WERI-Rb-1 (cell line): ENCODE measurements around the gene NXN.

Experiments used
- DNase-seq: peaks from one replicate; pipeline ENCODE4 v3.0.0-alpha.2; 2020
- H3K27ac ChIP-seq: fragments of 250-450 bp; sonication (Bioruptor Pico); 2 replicates; pipeline ENCODE4 v1.5.1; 2020; ENCODE audit warnings: mild to moderate bottlenecking, moderate library complexity
- H3K27me3 ChIP-seq: fragments of 250-450 bp; sonication (Bioruptor Pico); 2 replicates; pipeline ENCODE4 v1.5.1; 2021; ENCODE audit warnings: mild to moderate bottlenecking, low read depth, moderate library complexity; ENCODE audit not compliant: insufficient read depth, severe bottlenecking
- H3K36me3 ChIP-seq: fragments of 250-450 bp; sonication (Bioruptor Pico); 2 replicates; pipeline ENCODE4 v1.5.1; 2020; ENCODE audit warnings: mild to moderate bottlenecking, moderate library complexity
- H3K4me3 ChIP-seq: 2 replicates; pipeline ENCODE4 v1.5.1; 2011; ENCODE audit warnings: low read depth, mild to moderate bottlenecking, control low read depth, low read length
- H3K9me3 ChIP-seq: fragments of 250-450 bp; sonication (Bioruptor Pico); 2 replicates; pipeline ENCODE4 v1.5.1; 2021; ENCODE audit warnings: mild to moderate bottlenecking, moderate library complexity; ENCODE audit not compliant: severe bottlenecking
- CTCF ChIP-seq: IDR thresholded peaks from 2 replicates; pipeline ENCODE4 v1.5.1; 2011; ENCODE audit warnings: low read depth, mild to moderate bottlenecking, control low read depth, inconsistent platforms, low read length

NXN gene

GRCh38 chr17:968812-969730 is 10.5 kb downstream of the NXN start:
- no peak for DNase-seq
- H3K9me3 ChIP-seq = no peaks in the 10 kb centered on the region
- no peak for TF ChIP-seq CTCF
- peaks cover 13% of the 10 kb centered on the region for H3K36me3 ChIP-seq
- H3K27ac ChIP-seq = no peak overlapping the region
- no peak overlapping the region for H3K4me3 ChIP-seq
- H3K27me3 ChIP-seq = no peaks in the 10 kb centered on the region

GRCh38 chr17:967122-967521 is 12.5 kb downstream of the NXN start:
- Histone ChIP-seq H3K4me3 (no peak overlapping the region), H3K27me3 (no peaks in the 10 kb centered on the region), H3K9me3 (no peaks in the 10 kb centered on the region), H3K36me3 (peaks cover 13% of the 10 kb centered on the region), H3K27ac (no peak overlapping the region; the same call in none of the 2 replicates)
- DNase-seq = no peak
- TF ChIP-seq CTCF = no peak

GRCh38 chr17:965311-965989 is 14.1 kb downstream of the NXN start:
- H3K27me3 ChIP-seq = no peaks in the 10 kb centered on the region
- peaks cover 13% of the 10 kb centered on the region for H3K36me3 ChIP-seq
- peak overlapping the region; percentile 88 for H3K27ac ChIP-seq
- peak overlapping the region; percentile 22 for H3K4me3 ChIP-seq
- peak; percentile 58 for DNase-seq
- no peaks in the 10 kb centered on the region for H3K9me3 ChIP-seq
- no peak for TF ChIP-seq CTCF

- Histone ChIP-seq H3K27me3 (no peaks in the 10 kb centered on the region), H3K4me3 (peak overlapping the region; percentile 22), H3K36me3 (peaks cover 13% of the 10 kb centered on the region), H3K9me3 (no peaks in the 10 kb centered on the region), H3K27ac (peak overlapping the region; percentile 88)
- DNase-seq = peak; percentile 83
- no peak for TF ChIP-seq CTCF
Observed at GRCh38 chr17:964876-965275, 14.7 kb downstream of the NXN start.

- H3K4me3 ChIP-seq = no peak overlapping the region
- no peaks in the 10 kb centered on the region; the same call in none of the 2 replicates for H3K36me3 ChIP-seq
- DNase-seq = no peak
- H3K27me3 ChIP-seq = no peaks in the 10 kb centered on the region
- no peaks in the 10 kb centered on the region for H3K9me3 ChIP-seq
- no peak for TF ChIP-seq CTCF
- no peak overlapping the region for H3K27ac ChIP-seq
Observed at GRCh38 chr17:962670-963069, 16.9 kb downstream of the NXN start.
